ENCODE measurements around the gene PPEF2. TPM values are rescaled to one million over a fixed set of nuclear protein-coding genes. Genes with fewer than 3 reads are reported as not detected.

Gene PPEF2
- total and polyA plus RNA-seq, 10 of the 15 experiments (the other 5 are each of a cell fraction or from before 2014, with no cell fraction given) = not detected

GRCh38 chr4:75822416-75822815 is 79.8 kb downstream of the PPEF2 start:
- BruUV-seq (replicated peaks) = no TSS peak
- Histone ChIP-seq H3K27me3 (replicated peaks in 1 of 2; ENCODE audit: control insufficient read depth in 2 of 2, insufficient read depth in 2 of 2, low read length in 1 of 2) (no peaks in the 10 kb centered on the region), H3K27ac (ENCODE audit: control insufficient read depth, insufficient read depth) (no peak overlapping the region), H3K9ac (ENCODE audit: control insufficient read depth, insufficient read depth, low read length) (no peak overlapping the region), H3K9me3 (replicated peaks; ENCODE audit: control insufficient read depth, insufficient read depth, low read length) (no peaks in the 10 kb centered on the region), H4K20me1 (ENCODE audit: control insufficient read depth, insufficient read depth) (no peaks in the 10 kb centered on the region), H3K4me3 (no peak overlapping the region), H2AFZ (ENCODE audit: control insufficient read depth, low read depth, low read length) (no peak overlapping the region), H3K4me1 (ENCODE audit: control insufficient read depth, insufficient read depth, low read length) (no peaks in the 10 kb centered on the region), H3K79me2 (ENCODE audit: control insufficient read depth, insufficient read depth, low read length) (no peaks in the 10 kb centered on the region), H3K4me2 (ENCODE audit: control insufficient read depth, insufficient read depth) (no peak overlapping the region), H3K36me3 (ENCODE audit: control insufficient read depth in 2 of 2, insufficient read depth in 2 of 2, low read length in 1 of 2) (no peaks in the 10 kb centered on the region)
- RAD21 ChIA-PET (ENCODE audit: unreplicated experiment) = no interaction called here
- in situ Hi-C loops (cut with MboI) (no loop called here), intact Hi-C loops (cut with micrococcal nuclease; ENCODE audit: unreplicated experiment) (no loop called here)
- CTCF ChIA-PET = interaction anchor here (1.0 kb wide), 1 partner anchor 26 kb away, joined by 4 read pairs; no protein-coding TSS in a partner anchor
- FAIRE-seq (no peak), ATAC-seq (no peak), DNase-seq (ENCODE audit: low read depth, low spot score) (no peak)
- POLR2A ChIA-PET = no interaction called here
- SMC1A ChIA-PET (ENCODE audit: uncharacterized antibody, unreplicated experiment) = interaction anchor here (1.2 kb wide), 1 partner anchor 255 kb away, joined by 3 read pairs; no protein-coding TSS in a partner anchor
- no peak for TF ChIP-seq CUX1 (IDR thresholded peaks at IDR 0.05; ENCODE audit: insufficient replicate concordance, low read depth, low read length)
- TF ChIP-seq TAF1 (IDR thresholded peaks at IDR 0.05; ENCODE audit: borderline replicate concordance, low read depth, low read length) = no peak
- TF ChIP-seq, protein P1, sequence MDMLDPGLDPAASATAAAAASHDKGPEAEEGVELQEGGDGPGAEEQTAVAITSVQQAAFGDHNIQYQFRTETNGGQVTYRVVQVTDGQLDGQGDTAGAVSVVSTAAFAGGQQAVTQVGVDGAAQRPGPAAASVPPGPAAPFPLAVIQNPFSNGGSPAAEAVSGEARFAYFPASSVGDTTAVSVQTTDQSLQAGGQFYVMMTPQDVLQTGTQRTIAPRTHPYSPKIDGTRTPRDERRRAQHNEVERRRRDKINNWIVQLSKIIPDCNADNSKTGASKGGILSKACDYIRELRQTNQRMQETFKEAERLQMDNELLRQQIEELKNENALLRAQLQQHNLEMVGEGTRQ (IDR thresholded peaks at IDR 0.05; ENCODE audit: borderline replicate concordance, low read depth, low read length) = no peak
- WGBS (ENCODE audit: insufficient coverage, insufficient replicate concordance, low lambda C conversion rate, missing lambda C conversion rate) = 58% methylated on average over 5 of the region's 5 CpGs

Measured in GM12878 (cell line).